ENCODE data around the gene GUCD1. TPM values are rescaled to one million over a fixed set of nuclear protein-coding genes. Genes with fewer than 3 reads are reported as not detected.

GUCD1 gene
- total and polyA plus RNA-seq, 8 donors = 81.7 to 188 (median 89.9) TPM

- intact Hi-C loops (cut with DNase I) = loop anchor here in 1 of 2 donors (10.0 kb wide), 2 partner anchors 80 to 180 kb away; partner anchors contain the start of gene ADORA2A
- no peak overlapping the region for H3K4me3 ChIP-seq
- H3K27me3 ChIP-seq = no peaks in the 10 kb centered on the region
- no peaks in the 10 kb centered on the region for H3K36me3 ChIP-seq
- H3K9me3 ChIP-seq = no peaks in the 10 kb centered on the region
- ATAC-seq (no peak), DNase-seq (no peak)
- no peak for TF ChIP-seq CTCF (IDR thresholded peaks at IDR 0.05)
- H3K4me1 ChIP-seq = peaks cover 6 to 62% of the 10 kb centered on the region in 2 donors
- H3K27ac ChIP-seq = peak overlapping the region in 1 of 2 donors; percentile 80
These were observed 50.4 kb downstream of the GUCD1 start for GRCh38 chr22:24504540-24504939.

- H3K36me3 ChIP-seq = no peaks in the 10 kb centered on the region
- H3K4me3 ChIP-seq = no peak overlapping the region
- no peak for ATAC-seq
- DNase-seq = no peak
- peaks cover 6 to 59% of the 10 kb centered on the region in 2 donors for H3K4me1 ChIP-seq
- intact Hi-C loops (cut with DNase I) = loop anchor here in 1 of 2 donors (10.0 kb wide), 2 partner anchors 79 to 179 kb away; partner anchors contain the start of gene ADORA2A
- TF ChIP-seq CTCF (IDR thresholded peaks at IDR 0.05) = no peak
- peak overlapping the region in 1 of 2 donors; percentile 75 for H3K27ac ChIP-seq
- H3K9me3 ChIP-seq = no peaks in the 10 kb centered on the region
- H3K27me3 ChIP-seq = no peaks in the 10 kb centered on the region
These were observed 51.0 kb downstream of the GUCD1 start for GRCh38 chr22:24503843-24504338.

- TF ChIP-seq CTCF (IDR thresholded peaks at IDR 0.05) = peak; percentile 59 to 63
- ATAC-seq (peak; percentile 69), DNase-seq (peak in 2 of 4 donors; percentile 39 to 66)
- no peak overlapping the region for H3K4me3 ChIP-seq
- peak overlapping the region in 1 of 2 donors; percentile 75 for H3K27ac ChIP-seq
- H3K9me3 ChIP-seq = no peaks in the 10 kb centered on the region
- peaks cover 6 to 65% of the 10 kb centered on the region in 2 donors for H3K4me1 ChIP-seq
- intact Hi-C loops (cut with DNase I) = loop anchor here in 1 of 2 donors (10.0 kb wide), 2 partner anchors 78 to 178 kb away; partner anchors contain the start of gene ADORA2A
- H3K36me3 ChIP-seq = no peaks in the 10 kb centered on the region
- H3K27me3 ChIP-seq = no peaks in the 10 kb centered on the region
These were observed 51.6 kb downstream of the GUCD1 start for GRCh38 chr22:24503137-24503842.

GRCh38 chr22:24502541-24502940, 52.4 kb downstream of the GUCD1 start:
- DNase-seq (no peak), ATAC-seq (no peak)
- intact Hi-C loops (cut with DNase I) = loop anchor here in 1 of 2 donors (10.0 kb wide), 2 partner anchors 78 to 178 kb away; partner anchors contain the start of gene ADORA2A
- TF ChIP-seq CTCF (IDR thresholded peaks at IDR 0.05) = no peak
- H3K27me3 ChIP-seq = no peaks in the 10 kb centered on the region
- no peaks in the 10 kb centered on the region for H3K9me3 ChIP-seq
- H3K4me3 ChIP-seq = no peak overlapping the region
- H3K27ac ChIP-seq = peak overlapping the region in 1 of 2 donors; percentile 75
- peaks cover 6 to 66% of the 10 kb centered on the region in 2 donors for H3K4me1 ChIP-seq
- H3K36me3 ChIP-seq = no peaks in the 10 kb centered on the region

GRCh38 chr22:24502034-24502433, 52.9 kb downstream of the GUCD1 start:
- no peak for TF ChIP-seq CTCF (IDR thresholded peaks at IDR 0.05)
- intact Hi-C loops (cut with DNase I) = loop anchor here in 1 of 2 donors (10.0 kb wide), 2 partner anchors 77 to 177 kb away; partner anchors contain the start of gene ADORA2A
- Histone ChIP-seq H3K4me3 (no peak overlapping the region), H3K36me3 (no peaks in the 10 kb centered on the region), H3K27ac (no peak overlapping the region), H3K9me3 (no peaks in the 10 kb centered on the region), H3K27me3 (no peaks in the 10 kb centered on the region), H3K4me1 (peaks cover under 1 to 66% of the 10 kb centered on the region in 2 donors)
- DNase-seq = no peak
- no peak for ATAC-seq
